ENCODE data around the gene EIF4A3.

Gene EIF4A3

GRCh38 chr17:80137131-80137530 is 9.8 kb downstream of the EIF4A3 start:
- DNase-seq (ENCODE audit: low read depth): no peak

DNA sequence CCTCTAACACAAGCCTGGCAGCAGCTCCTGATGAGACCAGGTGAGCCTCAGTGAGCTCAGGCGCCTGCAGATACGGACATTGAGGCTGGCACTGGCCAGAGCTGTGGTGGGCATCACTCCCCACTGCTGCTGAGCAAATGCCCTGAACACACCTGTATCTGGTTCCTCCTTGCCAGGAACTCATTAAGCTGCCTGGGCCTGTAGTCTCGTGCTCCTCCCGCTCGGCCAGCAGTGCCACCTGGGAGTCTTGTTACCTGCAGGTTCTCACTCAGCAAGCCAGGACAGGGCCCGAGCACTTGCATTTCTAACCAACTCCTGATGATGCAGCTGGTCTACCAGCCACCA is 13.3 kb downstream of the EIF4A3 start:
- DNase-seq (ENCODE audit: low read depth): no peak

- DNase-seq (ENCODE audit: low read depth): no peak
Measured at GRCh38 chr17:80132906-80133625, 13.9 kb downstream of the EIF4A3 start.

- DNase-seq (ENCODE audit: low read depth): no peak
Measured at GRCh38 chr17:80130992-80131391, 15.9 kb downstream of the EIF4A3 start.

DNA sequence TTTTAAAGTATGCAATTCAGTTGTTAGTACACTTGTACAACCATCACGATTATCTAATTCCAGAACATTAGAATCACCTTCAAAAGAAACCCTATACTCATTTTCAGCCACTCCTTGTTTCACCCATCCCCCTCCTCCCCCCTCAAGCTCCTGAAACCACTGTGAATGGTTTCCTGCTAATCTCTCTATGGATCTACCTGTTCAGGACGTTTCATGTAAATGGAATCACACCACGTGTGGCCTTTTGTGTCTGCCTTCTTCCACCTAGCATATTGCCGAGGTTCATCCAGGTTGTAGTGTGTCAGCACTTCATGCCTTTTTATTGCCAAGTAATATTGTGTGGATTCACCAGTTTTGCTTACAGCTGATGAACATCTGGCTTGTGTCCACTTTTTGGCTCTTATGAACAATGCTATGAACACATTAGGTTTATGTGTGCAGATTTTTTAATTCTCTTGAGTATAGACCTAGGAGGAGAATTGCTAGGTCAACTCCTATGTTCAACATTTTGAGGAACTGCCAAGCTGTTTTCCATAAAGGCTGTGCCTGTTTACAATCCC is 17.8 kb downstream of the EIF4A3 start:
- no peak for DNase-seq (ENCODE audit: low read depth)

- no peak for DNase-seq (ENCODE audit: low read depth)
Measured at GRCh38 chr17:80126449-80126715, 20.5 kb downstream of the EIF4A3 start.

GRCh38 chr17:80125656-80126448 is 21.1 kb downstream of the EIF4A3 start:
- no peak for DNase-seq (ENCODE audit: low read depth)

DNA sequence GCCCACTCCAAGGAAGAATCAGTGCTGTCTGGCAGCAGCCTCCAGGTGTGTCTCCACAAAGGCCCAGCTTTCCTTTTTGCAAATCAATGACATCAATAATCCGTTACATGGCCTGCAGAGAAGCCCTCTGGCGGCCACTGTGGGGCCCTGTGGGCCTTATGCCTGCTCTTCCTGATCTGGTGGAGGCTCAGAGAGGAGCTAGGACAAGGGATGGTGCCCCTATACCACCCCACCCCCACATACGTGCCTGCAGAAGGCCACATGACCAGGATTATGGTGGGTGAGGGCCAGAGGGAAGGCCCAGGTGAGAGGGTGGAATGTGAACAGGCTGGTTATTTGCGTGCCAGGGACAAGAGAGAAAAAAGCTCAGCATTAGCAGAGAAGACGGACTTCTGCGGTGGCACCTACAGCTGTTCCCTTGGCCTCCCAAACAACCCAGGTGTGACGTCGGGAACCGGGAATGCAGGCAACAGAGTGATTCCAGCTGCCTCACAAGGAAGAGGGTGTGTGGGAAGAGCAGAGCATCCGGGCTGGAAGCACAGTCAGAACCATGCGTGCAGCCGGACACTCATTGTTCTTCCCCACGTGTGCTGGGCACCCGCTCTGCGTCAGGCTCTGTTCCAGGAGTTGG is 22.5 kb downstream of the EIF4A3 start:
- no peak for DNase-seq (ENCODE audit: low read depth)

DNA sequence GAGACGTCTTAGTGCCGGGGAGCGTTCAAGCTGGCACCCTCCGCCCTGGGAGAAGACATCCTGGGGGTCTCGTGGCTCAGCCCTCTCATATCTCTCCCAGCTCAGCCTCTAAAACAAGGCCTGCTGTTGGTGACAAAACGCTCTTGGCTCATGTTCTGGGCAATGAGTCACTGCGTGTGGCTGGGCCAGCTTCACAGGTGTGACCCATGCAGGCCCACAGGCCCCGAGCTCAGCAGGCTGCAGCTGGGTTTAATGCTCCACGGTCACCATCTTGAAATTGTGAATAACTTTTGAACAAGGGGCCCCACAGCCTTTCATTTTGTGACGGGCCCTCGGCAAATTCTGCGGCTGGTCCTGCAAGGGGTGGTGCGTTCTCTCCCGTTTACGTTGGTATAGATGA is 23.1 kb downstream of the EIF4A3 start:
- DNase-seq (ENCODE audit: low read depth): no peak

DNA sequence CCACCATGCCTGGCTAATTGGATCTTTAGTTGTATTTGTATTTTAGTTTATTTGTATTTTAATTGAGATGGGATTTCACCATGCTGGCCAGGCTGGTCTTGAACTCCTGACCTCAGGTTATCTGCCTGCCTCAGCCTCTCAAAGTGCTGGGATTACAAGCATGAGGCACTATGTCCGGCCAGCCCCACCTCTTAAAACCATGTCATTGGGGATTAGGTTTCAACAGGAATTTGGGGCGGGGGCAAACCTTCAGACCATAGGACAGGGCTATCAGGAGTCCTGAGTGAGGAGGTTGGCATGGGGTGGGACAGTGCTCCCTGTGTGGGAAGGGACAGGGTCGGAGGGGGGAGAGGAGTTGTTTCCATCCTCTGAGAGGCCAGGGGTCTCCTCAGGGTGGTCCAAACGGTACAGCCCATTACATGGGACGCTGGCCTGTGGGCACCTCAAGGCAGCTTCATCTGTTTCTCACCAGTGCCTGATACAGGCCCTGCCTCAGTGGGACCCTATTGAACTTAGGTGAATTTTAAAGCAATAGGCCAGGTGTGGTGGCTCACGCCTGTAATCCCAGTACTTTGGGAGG is 23.9 kb downstream of the EIF4A3 start:
- no peak for DNase-seq (ENCODE audit: low read depth)

- DNase-seq (ENCODE audit: low read depth): no peak
Measured at GRCh38 chr17:80122026-80122575, 24.8 kb downstream of the EIF4A3 start.

- no peak for DNase-seq (ENCODE audit: low read depth)
Measured at GRCh38 chr17:80119839-80120238, 27.1 kb downstream of the EIF4A3 start.

DNA sequence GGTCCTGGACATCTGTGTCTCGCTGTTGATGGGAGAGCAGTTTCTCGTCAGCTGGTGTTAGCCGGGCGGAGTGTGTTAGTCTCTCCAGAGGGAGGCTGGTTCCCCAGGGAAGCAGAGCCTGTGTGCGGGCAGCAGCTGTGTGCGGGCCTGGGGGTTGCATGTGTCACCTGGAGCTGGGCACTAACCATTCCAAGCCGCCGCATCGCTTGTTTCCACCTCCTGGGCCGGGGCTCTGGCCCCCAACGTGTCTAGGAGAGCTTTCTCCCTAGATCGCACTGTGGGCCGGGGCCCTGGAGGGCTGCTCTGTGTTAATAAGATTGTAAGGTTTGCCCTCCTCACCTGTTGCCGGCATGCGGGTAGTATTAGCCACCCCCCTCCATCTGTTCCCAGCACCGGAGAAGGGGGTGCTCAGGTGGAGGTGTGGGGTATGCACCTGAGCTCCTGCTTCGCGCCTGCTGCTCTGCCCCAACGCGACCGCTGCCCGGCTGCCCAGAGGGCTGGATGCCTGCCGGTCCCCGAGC is 27.6 kb downstream of the EIF4A3 start:
- DNase-seq (ENCODE audit: low read depth): no peak

- no peak for DNase-seq (ENCODE audit: low read depth)
Measured at GRCh38 chr17:80118601-80119270, 28.2 kb downstream of the EIF4A3 start.

DNA sequence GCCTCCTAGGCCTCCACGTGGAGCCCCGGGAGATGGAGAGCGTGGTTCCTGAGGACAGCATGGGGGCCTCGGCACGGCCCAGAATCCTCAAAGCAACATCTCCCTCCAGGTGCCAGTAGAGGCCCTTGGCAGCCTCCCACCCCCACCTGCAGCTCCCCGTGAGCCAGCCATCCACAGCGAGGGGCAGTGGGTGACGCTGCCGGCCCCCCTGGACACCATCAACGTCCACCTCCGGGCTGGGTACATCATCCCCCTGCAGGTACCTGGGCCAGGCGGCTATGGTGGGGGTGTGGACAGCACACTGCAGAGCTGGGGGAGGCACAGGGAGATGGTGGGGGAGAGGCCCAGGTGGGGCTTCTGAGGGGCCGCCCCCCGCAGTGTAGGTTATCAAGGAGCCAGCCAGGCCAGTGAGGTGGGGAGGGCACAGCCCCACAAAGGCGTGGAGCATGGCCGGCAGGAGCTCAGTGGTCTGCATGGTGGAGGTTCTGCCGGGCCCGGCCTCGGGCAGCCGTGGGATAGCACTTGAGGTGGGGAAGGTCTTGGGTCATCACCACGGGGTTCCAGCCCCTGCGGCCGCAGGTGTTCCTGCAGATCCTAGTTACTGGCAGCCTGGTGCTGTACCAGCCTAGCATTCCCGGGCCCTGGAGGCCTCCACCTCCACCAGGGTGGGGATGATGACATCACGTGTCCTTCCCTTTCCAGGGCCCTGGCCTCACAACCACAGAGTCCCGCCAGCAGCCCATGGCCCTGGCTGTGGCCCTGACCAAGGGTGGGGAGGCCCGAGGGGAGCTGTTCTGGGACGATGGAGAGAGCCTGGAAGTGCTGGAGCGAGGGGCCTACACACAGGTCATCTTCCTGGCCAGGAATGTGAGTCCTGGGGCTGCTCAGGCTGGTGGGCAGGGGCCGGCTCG is 29.2 kb downstream of the EIF4A3 start:
- no peak for DNase-seq (ENCODE audit: low read depth)

DNA sequence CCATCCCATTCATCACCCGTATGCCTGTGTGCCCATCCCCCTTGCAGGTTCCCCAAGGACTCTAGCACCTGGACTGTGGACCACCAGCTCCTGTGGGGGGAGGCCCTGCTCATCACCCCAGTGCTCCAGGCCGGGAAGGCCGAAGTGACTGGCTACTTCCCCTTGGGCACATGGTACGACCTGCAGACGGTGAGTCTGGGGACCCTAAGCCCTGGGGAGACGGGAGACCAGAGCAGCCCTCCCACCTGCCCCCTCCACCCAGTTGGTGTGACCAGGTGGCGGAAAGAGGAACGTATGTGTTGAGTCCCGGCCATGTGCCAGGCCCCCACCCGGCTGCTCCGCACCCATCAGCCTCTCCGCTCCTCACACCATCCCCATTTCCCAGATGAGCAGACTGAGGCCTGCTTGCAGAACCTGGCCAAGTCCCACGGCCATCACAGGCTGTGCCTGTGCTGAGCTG is 30.0 kb downstream of the EIF4A3 start:
- DNase-seq (ENCODE audit: low read depth): no peak

DNA sequence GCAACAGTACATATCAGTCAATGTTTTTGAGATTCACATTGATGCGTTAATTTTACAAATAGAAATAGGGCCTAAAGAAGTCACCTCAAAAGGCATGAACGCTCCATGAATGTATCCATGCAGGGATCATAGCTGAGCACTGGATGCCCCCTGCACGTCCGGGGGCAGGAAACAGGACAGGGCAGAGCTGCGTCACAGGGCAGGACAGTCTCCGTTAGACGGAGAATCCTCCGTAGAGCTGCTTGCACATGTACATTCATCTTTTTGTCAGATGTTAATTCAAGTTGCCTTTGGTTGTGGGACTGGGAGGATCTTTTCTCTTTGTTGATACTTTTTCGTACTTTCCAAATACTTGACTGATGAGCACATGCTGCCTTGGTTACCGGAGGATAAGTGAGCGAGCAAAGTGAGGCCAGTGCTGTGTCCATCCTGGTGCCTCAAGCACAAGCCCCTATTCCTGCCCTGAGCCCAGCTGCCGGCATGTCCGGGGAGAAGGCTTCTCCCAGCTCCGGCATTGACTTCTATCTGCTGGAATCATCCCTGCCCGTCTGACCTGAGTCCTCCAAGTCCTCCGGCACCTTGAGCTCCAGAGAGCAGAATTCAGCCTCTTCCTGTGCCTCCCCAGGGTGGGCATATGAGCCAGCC is 30.5 kb downstream of the EIF4A3 start:
- no peak for DNase-seq (ENCODE audit: low read depth)

- DNase-seq (ENCODE audit: low read depth): no peak
Measured at GRCh38 chr17:80115159-80115558, 31.8 kb downstream of the EIF4A3 start.

DNA sequence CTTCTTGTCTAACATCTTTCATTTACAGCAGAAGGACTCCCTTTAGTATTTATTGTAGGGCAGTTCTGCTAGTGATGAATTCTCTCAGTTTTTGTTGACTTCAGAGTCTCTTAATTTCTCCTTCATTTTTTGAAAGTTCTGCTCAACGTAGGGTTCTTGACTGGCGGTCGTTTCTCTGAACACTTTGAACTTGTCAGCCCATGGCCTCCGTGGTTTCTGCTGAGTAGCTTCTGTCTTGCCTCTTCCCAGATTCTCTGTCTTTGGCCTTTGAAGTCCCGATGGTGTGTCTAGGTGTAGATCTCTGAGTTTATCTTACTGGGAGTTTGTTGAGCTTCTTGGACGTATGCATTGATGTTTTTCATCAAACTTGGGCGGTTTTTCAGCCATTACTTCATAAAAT is 32.2 kb downstream of the EIF4A3 start:
- DNase-seq (ENCODE audit: low read depth): no peak

DNA sequence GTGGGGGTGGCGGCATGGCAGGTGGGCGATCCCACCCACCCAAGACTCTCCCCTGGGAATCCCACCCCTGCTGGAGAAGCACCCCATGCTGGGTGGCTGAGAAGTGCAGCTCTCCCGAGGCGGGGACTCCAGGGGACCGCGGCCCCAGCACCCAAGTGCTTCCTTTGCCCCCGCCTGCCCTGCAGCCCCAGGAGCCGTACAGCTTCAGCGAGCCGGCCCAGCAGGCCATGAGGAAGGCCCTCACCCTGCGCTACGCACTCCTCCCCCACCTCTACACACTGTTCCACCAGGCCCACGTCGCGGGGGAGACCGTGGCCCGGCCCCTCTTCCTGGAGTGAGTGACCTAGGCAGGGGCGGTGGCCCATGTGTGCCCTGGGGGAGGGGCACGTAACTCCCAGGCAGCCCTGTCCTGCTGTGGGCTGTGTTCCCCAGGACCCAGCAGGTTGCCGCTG is 33.9 kb downstream of the EIF4A3 start:
- no peak for DNase-seq (ENCODE audit: low read depth)
